ENCODE measurements around the gene LDHA.

DNA sequence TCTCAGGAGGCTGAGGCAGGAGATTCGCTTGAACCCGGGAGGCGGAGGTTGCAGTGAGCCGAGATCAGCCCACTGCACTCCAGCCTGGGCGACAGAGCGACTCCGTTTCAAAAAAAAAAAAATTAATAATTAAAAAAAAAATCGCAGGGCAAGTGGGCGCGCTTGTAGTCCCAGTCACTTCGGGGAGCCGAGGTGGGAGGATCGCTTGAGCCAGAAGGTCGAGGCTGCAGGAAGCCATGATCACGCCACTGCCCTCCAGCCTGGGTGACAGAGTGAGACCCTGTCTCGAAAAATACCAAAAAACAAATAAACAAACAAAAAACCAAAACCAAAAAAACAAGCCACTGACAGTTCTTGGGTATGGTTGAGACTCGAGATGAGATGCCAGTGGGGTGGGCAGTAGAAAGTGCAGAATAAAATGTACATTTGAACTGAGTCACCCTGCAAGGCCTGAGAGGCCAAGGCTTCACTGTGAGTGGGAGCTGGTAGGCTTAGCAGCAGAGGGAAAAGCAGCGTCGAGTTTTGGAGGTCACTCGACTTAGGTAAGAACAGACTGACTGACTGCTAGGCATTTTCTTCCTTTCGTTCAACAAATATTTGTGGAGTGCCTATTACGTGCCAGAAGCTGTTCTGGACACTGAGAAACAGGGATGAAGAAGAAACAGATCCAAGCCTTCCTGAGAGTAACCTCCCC, 635 bp upstream of the LDHA start:
- TF ChIP-seq, protein P1, sequence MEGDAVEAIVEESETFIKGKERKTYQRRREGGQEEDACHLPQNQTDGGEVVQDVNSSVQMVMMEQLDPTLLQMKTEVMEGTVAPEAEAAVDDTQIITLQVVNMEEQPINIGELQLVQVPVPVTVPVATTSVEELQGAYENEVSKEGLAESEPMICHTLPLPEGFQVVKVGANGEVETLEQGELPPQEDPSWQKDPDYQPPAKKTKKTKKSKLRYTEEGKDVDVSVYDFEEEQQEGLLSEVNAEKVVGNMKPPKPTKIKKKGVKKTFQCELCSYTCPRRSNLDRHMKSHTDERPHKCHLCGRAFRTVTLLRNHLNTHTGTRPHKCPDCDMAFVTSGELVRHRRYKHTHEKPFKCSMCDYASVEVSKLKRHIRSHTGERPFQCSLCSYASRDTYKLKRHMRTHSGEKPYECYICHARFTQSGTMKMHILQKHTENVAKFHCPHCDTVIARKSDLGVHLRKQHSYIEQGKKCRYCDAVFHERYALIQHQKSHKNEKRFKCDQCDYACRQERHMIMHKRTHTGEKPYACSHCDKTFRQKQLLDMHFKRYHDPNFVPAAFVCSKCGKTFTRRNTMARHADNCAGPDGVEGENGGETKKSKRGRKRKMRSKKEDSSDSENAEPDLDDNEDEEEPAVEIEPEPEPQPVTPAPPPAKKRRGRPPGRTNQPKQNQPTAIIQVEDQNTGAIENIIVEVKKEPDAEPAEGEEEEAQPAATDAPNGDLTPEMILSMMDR (IDR thresholded peaks at IDR 0.05) = no peak
- no peak for TF ChIP-seq EZH2phosphoT487 (IDR thresholded peaks at IDR 0.05)

All from neural progenitor cell (in vitro differentiated cells).